ENCODE measurements around the gene LRRN2. TPM values are rescaled to one million over a fixed set of nuclear protein-coding genes. Genes with fewer than 3 reads are reported as not detected.

The LRRN2 gene
- total RNA-seq, 1 donor from 2014 or later, result 9.4 TPM

GRCh38 chr1:204575221-204576190 is 110.0 kb downstream of the LRRN2 start:
- no peak overlapping the region for H3K27ac Mint-ChIP-seq
- TF ChIP-seq CTCF (IDR thresholded peaks at IDR 0.05; ENCODE audit: unreplicated experiment), result no peak
- peaks cover 31% of the 10 kb centered on the region for H3K27me3 Mint-ChIP-seq
- no peaks in the 10 kb centered on the region for H3K36me3 Mint-ChIP-seq (ENCODE audit: insufficient read depth)
- H3K4me1 Mint-ChIP-seq (ENCODE audit: low read depth), result peaks cover 25% of the 10 kb centered on the region
- H3K9me3 Mint-ChIP-seq (ENCODE audit: low read depth), result no peaks in the 10 kb centered on the region
- no peak overlapping the region for H3K4me3 Mint-ChIP-seq (ENCODE audit: low read depth)
- no peak for DNase-seq (ENCODE audit: low spot score, unreplicated experiment)

GRCh38 chr1:204574865-204575163 is 110.7 kb downstream of the LRRN2 start:
- H3K9me3 Mint-ChIP-seq (ENCODE audit: low read depth), result no peaks in the 10 kb centered on the region
- H3K27me3 Mint-ChIP-seq, result peaks cover 26% of the 10 kb centered on the region
- H3K4me1 Mint-ChIP-seq (ENCODE audit: low read depth), result peaks cover 25% of the 10 kb centered on the region
- TF ChIP-seq CTCF (IDR thresholded peaks at IDR 0.05; ENCODE audit: unreplicated experiment), result no peak
- H3K36me3 Mint-ChIP-seq (ENCODE audit: insufficient read depth), result no peaks in the 10 kb centered on the region
- no peak overlapping the region for H3K27ac Mint-ChIP-seq
- H3K4me3 Mint-ChIP-seq (ENCODE audit: low read depth), result no peak overlapping the region
- no peak for DNase-seq (ENCODE audit: low spot score, unreplicated experiment)

GRCh38 chr1:204574016-204574864 is 111.3 kb downstream of the LRRN2 start:
- Mint-ChIP-seq H3K4me3 (ENCODE audit: low read depth) (no peak overlapping the region), H3K27ac (no peak overlapping the region), H3K4me1 (ENCODE audit: low read depth) (peaks cover 25% of the 10 kb centered on the region), H3K9me3 (ENCODE audit: low read depth) (no peaks in the 10 kb centered on the region), H3K27me3 (peaks cover 25% of the 10 kb centered on the region), H3K36me3 (ENCODE audit: insufficient read depth) (no peaks in the 10 kb centered on the region)
- no peak for TF ChIP-seq CTCF (IDR thresholded peaks at IDR 0.05; ENCODE audit: unreplicated experiment)
- DNase-seq (ENCODE audit: low spot score, unreplicated experiment), result no peak

GRCh38 chr1:204572923-204573922 is 112.3 kb downstream of the LRRN2 start:
- Mint-ChIP-seq H3K27ac (peak overlapping the region; percentile 78), H3K27me3 (peaks cover 23% of the 10 kb centered on the region), H3K4me1 (ENCODE audit: low read depth) (peaks cover 21% of the 10 kb centered on the region), H3K36me3 (ENCODE audit: insufficient read depth) (no peaks in the 10 kb centered on the region), H3K9me3 (ENCODE audit: low read depth) (no peaks in the 10 kb centered on the region), H3K4me3 (ENCODE audit: low read depth) (no peak overlapping the region)
- no peak for DNase-seq (ENCODE audit: low spot score, unreplicated experiment)
- TF ChIP-seq CTCF (IDR thresholded peaks at IDR 0.05; ENCODE audit: unreplicated experiment), result no peak

Measured in progenitor cell of endocrine pancreas (in vitro differentiated cells).